NCI-H2227 (cell line): Measurements from ENCODE around the gene MLF2.
A peak's percentile ranks its signal among the peaks of the same experiment; 100 is the strongest.

ENCODE experiments used
- DNase-seq: peaks from one replicate; lab custom pipeline; 2025; ENCODE audit not compliant: unreplicated experiment; lab: John Stamatoyannopoulos, UW

Gene MLF2

GRCh38 chr12:6698352-6699046 is 54.4 kb downstream of the MLF2 start:
- DNase-seq, result peak; percentile 17
